Mucosa of stomach (tissue), 1 donor: ENCODE measurements around the gene PDCD4.
"Not testable (repeated sequence)": the region's sequence is repeated elsewhere in the genome, so short reads cannot be mapped to it uniquely, and the experiment has no call there.

Experiments
- H3K27me3 ChIP-seq: one replicate; pipeline ENCODE4 v1.7.0; 2013; ENCODE audit warnings: mild to moderate bottlenecking, low read length; ENCODE audit not compliant: control insufficient read depth, insufficient read depth
- H3K36me3 ChIP-seq: one replicate; pipeline ENCODE4 v1.7.0; 2013; ENCODE audit warnings: low read length; ENCODE audit not compliant: control insufficient read depth, insufficient read depth
- H3K4me1 ChIP-seq: one replicate; pipeline ENCODE4 v1.7.0; 2013; ENCODE audit warnings: mild to moderate bottlenecking, low read length; ENCODE audit not compliant: control insufficient read depth, insufficient read depth
- H3K4me3 ChIP-seq: one replicate; pipeline ENCODE4 v1.7.0; 2013; ENCODE audit warnings: low read length
- H3K9ac ChIP-seq: one replicate; pipeline ENCODE4 v1.7.0; 2013; ENCODE audit warnings: mild to moderate bottlenecking, low read length, moderate library complexity
- H3K9me3 ChIP-seq: one replicate; pipeline ENCODE4 v1.7.0; 2013; ENCODE audit warnings: mild to moderate bottlenecking, low read length, moderate library complexity; ENCODE audit not compliant: control insufficient read depth
- donor health status: Pancreatic carcinoma.

PDCD4 gene

GRCh38 chr10:110865186-110865808 is 6.4 kb upstream of the PDCD4 start:
- H3K36me3 ChIP-seq = no peaks in the 10 kb centered on the region
- peaks cover 55% of the 10 kb centered on the region for H3K4me1 ChIP-seq
- no peaks in the 10 kb centered on the region for H3K9me3 ChIP-seq
- peak overlapping the region; percentile 32 for H3K9ac ChIP-seq
- no peaks in the 10 kb centered on the region for H3K27me3 ChIP-seq
- H3K4me3 ChIP-seq = no peak overlapping the region

- Histone ChIP-seq H3K9me3 (no peaks in the 10 kb centered on the region), H3K9ac (peak overlapping the region; percentile 32), H3K4me3 (no peak overlapping the region), H3K27me3 (no peaks in the 10 kb centered on the region), H3K4me1 (peaks cover 53% of the 10 kb centered on the region), H3K36me3 (no peaks in the 10 kb centered on the region)
These were observed 5.8 kb upstream of the PDCD4 start for GRCh38 chr10:110865809-110866482.

- not testable (repeated sequence) for H3K9ac ChIP-seq, H3K9me3 ChIP-seq, H3K36me3 ChIP-seq, H3K4me3 ChIP-seq, H3K27me3 ChIP-seq
- peaks cover 55% of the 10 kb centered on the region for H3K4me1 ChIP-seq
These were observed 4.5 kb upstream of the PDCD4 start for GRCh38 chr10:110867011-110867806.

DNA sequence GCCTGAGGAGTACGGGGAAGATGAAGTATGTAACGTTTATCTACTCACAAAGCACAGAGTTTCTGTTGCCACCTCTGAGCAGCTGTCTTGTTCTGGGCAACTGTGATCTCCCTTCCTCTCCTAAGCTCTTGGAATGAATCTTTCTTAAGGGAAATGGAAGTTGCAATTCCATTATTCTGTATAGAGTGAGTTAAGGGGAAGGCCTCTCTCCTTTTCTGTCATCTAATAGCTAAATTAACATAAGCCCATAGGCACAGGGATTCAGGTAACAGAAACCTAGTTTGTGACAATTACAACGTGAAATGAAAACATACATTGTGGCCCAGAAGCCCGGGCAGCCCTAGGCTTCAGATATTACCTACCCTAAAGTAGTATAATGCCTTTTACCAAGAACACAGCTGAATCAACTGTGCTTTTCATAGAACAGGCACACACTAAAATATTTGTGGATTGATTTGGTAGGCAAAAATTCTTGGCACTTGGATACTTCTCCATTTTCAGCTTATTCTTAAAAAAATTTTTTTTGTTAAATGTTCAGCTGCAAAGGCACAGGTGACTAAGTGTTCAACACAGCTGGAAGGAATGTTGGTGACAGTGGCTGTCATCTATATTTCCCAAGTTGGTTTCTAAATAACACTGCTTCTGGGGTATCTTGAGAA is 3.8 kb upstream of the PDCD4 start:
- Histone ChIP-seq H3K27me3 (no peaks in the 10 kb centered on the region), H3K9me3 (no peaks in the 10 kb centered on the region), H3K36me3 (no peaks in the 10 kb centered on the region), H3K4me1 (peaks cover 54% of the 10 kb centered on the region), H3K4me3 (no peak overlapping the region), H3K9ac (no peak overlapping the region)

DNA sequence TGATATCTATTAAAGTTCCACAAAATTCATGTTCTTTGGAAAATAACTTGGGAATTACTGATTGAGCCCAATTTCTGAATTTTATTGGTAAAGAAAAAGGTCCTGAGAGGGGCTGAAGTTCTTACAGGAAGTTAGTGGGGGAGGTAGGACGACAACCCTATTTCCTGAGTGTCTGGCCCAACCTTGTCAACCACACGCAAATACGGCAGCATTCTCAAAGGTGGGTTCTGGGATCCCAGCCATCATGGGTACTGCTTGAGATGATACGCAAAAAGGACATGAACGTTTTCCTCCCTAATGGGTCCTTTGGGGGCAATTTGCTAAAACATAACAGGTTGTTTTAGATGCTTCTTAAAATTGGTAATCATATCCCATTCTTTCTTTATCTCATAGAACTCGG is 2.7 kb upstream of the PDCD4 start:
- no peak overlapping the region for H3K9ac ChIP-seq
- no peaks in the 10 kb centered on the region for H3K27me3 ChIP-seq

GRCh38 chr10:110870823-110871297 is 868 bp upstream of the PDCD4 start:
- Histone ChIP-seq H3K9me3 (no peaks in the 10 kb centered on the region), H3K4me3 (peak overlapping the region; percentile 39), H3K4me1 (peaks cover 32% of the 10 kb centered on the region), H3K36me3 (no peaks in the 10 kb centered on the region), H3K9ac (peak overlapping the region; percentile 87), H3K27me3 (no peaks in the 10 kb centered on the region)

More for the DNA sequence above, 2.7 kb upstream of the PDCD4 start:
- no peak overlapping the region for H3K4me3 ChIP-seq
- H3K4me1 ChIP-seq = peaks cover 51% of the 10 kb centered on the region
- no peaks in the 10 kb centered on the region for H3K9me3 ChIP-seq
- H3K36me3 ChIP-seq = no peaks in the 10 kb centered on the region

DNA sequence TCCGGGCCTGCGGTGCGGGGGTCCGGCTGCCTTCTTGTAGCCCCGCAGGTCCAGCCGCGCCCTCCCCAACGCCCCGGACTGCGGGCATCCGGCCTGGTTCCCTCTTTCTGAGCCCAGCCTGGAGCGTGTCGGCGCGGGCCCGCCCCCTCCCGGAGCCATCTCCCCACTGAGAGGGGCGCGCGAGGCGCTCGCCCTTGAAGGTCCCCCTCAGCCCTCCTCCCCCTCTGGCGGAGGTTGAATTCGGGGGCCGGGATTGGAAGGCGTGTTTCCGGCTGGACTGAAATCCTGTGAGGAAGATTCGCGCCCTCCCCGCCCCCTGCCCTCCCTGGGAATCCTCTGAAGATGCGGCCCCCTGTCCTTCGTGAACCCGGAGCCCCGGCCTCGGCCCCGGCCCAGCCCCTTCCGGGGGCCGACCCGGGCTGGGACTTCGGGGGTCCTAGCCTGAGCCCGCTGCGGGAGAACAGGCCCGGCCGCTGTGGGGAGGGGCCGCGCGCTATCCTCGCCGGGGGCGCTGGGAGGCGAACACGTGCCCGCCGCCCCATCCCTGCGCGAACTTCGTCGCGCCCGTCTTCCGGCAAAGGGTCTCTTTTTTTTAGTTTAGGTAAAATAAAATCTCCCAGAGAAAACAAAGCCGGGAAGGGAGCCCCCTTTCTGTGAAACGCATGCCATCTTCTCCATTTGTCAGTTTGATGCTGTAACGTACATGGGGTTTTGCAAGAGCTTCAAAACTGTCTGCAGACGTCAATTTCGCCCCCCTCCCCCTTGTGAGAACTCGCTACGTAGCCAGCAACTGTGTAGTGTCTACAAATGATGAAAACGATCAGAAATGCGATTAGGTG is 636 bp downstream of the PDCD4 start:
- H3K27me3 ChIP-seq = no peaks in the 10 kb centered on the region
- H3K4me1 ChIP-seq = peaks cover 17% of the 10 kb centered on the region
- H3K36me3 ChIP-seq = no peaks in the 10 kb centered on the region
- peak overlapping the region; percentile 87 for H3K9ac ChIP-seq
- peak overlapping the region; percentile 44 for H3K4me3 ChIP-seq
- no peaks in the 10 kb centered on the region for H3K9me3 ChIP-seq

DNA sequence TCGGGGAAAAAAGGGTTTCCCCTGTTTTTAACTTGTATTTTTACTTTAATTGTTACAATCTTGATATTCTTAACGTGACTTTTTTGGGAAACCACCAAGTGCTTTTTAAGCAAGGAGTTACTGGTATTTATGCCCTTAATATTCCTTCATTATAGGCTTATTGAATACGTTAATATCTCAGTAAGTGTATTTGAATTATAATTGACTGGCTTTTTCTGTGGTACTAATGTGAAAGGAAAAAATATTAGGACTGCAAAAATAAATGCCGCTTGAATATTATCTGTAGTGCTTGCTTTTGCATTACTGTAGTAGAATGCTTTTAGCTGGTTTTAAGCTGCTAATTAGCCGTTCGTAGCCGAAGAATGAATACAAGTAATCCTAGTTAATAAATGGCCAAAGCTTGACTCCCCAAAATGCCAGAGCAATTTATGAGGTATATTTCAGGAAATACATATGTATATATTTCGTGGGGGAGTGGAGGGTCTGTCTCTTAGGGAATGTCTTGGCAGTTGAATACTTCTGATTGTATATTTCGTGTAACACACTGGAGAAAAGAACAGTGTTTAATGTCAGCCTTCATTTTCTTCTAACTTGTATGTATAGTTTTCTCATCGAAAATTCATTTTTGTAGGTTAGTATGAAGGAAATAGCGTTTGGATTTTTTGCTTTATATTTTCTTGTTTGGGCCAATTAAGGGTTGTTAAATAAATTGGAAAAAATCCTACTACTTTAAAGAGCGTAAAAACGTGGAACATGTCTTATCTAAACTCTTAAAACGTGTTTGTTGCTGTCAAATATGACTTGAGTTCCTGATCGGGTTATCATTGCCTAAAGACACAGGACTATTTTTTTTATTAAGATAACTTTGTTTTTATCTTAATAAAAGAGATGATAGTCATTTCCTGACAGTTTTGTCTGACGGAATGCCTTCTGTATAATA is 1.5 kb downstream of the PDCD4 start:
- no peaks in the 10 kb centered on the region for H3K27me3 ChIP-seq
- no peaks in the 10 kb centered on the region for H3K36me3 ChIP-seq
- H3K4me1 ChIP-seq = peaks cover 15% of the 10 kb centered on the region
- H3K4me3 ChIP-seq = peak overlapping the region; percentile 44
- no peaks in the 10 kb centered on the region for H3K9me3 ChIP-seq
- peak overlapping the region; percentile 87 for H3K9ac ChIP-seq

DNA sequence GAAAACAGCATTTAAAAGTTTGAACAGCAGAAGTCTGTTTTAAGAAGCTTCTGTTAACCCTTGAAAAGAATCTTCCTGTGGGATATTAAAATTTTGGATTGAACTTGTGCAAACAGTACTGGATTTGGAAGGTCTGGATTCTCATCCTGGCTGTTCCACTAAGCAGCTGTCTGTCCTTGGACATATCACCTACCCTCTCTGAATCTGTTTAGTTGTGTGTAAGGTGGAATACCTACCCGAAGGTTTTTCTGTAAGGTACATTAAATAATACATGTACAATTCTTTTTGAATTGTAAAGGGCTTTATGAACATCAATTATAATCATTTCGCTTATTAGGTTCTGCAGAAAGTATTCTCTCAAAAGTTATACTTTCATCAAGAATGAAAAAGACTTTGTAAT is 2.2 kb downstream of the PDCD4 start:
- Histone ChIP-seq H3K36me3 (no peaks in the 10 kb centered on the region), H3K4me3 (peak overlapping the region; percentile 14), H3K27me3 (no peaks in the 10 kb centered on the region), H3K9ac (peak overlapping the region; percentile 87), H3K9me3 (no peaks in the 10 kb centered on the region), H3K4me1 (peaks cover 15% of the 10 kb centered on the region)

- H3K4me1 ChIP-seq = peaks cover 10% of the 10 kb centered on the region
- H3K4me3 ChIP-seq = no peak overlapping the region
- H3K9ac ChIP-seq = no peak overlapping the region
- H3K27me3 ChIP-seq = no peaks in the 10 kb centered on the region
- H3K9me3 ChIP-seq = no peaks in the 10 kb centered on the region
- no peaks in the 10 kb centered on the region for H3K36me3 ChIP-seq
These were observed 4.3 kb downstream of the PDCD4 start for GRCh38 chr10:110876000-110876399.
